ENCODE results near the gene CRY1.
"Not testable (repeated sequence)": the region's sequence is repeated elsewhere in the genome, so short reads cannot be mapped to it uniquely, and the experiment has no call there.

DNA sequence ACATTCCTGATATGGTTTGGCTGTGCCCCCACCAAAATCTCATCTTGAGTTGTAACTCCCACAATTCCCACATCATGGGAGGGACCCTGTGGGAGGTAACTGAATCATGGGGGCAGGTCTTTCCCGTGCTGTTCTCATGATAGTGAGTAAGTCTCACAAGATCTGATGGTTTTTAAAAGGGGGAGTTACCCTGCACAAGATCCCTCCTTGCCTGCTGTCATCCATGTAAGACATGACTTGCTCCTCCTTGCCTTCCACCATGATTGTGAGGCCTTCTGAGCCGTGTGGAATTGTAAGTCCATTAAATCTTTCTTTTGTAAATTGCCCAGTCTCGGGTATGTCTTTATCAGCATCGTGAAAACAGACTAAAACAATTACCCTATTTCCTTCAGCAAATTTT lies 90.7 kb downstream of the CRY1 start:
- not testable (repeated sequence) for TF ChIP-seq EP300 (IDR thresholded peaks at IDR 0.05)
- TF ChIP-seq, protein P1, sequence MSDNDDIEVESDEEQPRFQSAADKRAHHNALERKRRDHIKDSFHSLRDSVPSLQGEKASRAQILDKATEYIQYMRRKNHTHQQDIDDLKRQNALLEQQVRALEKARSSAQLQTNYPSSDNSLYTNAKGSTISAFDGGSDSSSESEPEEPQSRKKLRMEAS (IDR thresholded peaks at IDR 0.05) = not testable (repeated sequence)
